K562 (cell line): ENCODE results near the gene MYH9. TPM values are rescaled to one million over a fixed set of nuclear protein-coding genes. Genes with fewer than 3 reads are reported as not detected.

Source experiments
- ATF7 ChIP-seq: fragments of 450-650 bp; IDR thresholded peaks from 2 replicates; pipeline ENCODE4 v1.7.1; 2014; ENCODE audit warnings: mild to moderate bottlenecking, moderate library complexity
- MAZ ChIP-seq, 2 experiments: fragments of 450-650 bp in 1 of 2; sonication (generic) in 1 of 2; formaldehyde crosslinking; IDR thresholded peaks in 1 of 2; conservative IDR thresholded peaks in 1 of 2; 2 replicates each; pipeline versions ENCODE4 v1.4.0 to v1.5.0; 2020; ENCODE audit warnings: mild to moderate bottlenecking in 1 of 2, missing genetic modification reagents in 1 of 2
- NKRF ChIP-seq: fragments of 450-650 bp; IDR thresholded peaks from 2 replicates; pipeline ENCODE4 v1.6.1; 2016; ENCODE audit warnings: borderline replicate concordance
- PHF8 ChIP-seq: fragments of 200-600 bp; sonication (generic); IDR thresholded peaks from 2 replicates; pipeline ENCODE4 v1.6.1; 2012; ENCODE audit warnings: mixed run types, mild to moderate bottlenecking, inconsistent platforms, low read length, moderate library complexity, borderline replicate concordance
- ZNF24 ChIP-seq: fragments of 450-650 bp; IDR thresholded peaks from 2 replicates; pipeline ENCODE4 v1.6.1; 2016
- ZNF316 ChIP-seq: fragments of 450-650 bp; IDR thresholded peaks from 2 replicates; pipeline ENCODE4 v1.6.1; 2016
- ZNF318 ChIP-seq, 2 experiments: fragments of 450-650 bp; IDR thresholded peaks; 2 replicates each; pipeline ENCODE4 v1.6.1; 2016; ENCODE audit warnings: mild to moderate bottlenecking in 2 of 2, borderline replicate concordance in 1 of 2, low read depth in 1 of 2, moderate library complexity in 1 of 2
- polyA plus RNA-seq, 8 experiments: library from polyadenylated mRNA; depleted of rRNA in 4 of 8; stranded (reverse) in 5 of 8; unstranded in 3 of 8; fragments of >200 nt; fragmentation: Nextera tagmentation in 2 of 8; fragmentation: Illumina TruSeq in 1 of 8; extraction: Ambion mirVana in 2 of 8; extraction: Trizol in 1 of 8; gene quantifications; 2 replicates each; pipeline versions ENCODE4 v1.2.1 to v1.2.3, GENCODE V29; 2011 to 2014; ENCODE audit warnings: inconsistent platforms in 1 of 8, missing spikeins in 1 of 8
- total RNA-seq, 7 experiments: library from RNA; depleted of rRNA in 6 of 7; stranded (reverse); fragments of >200 nt in 6 of 7; fragmentation: Illumina TruSeq in 2 of 7; extraction: Trizol in 2 of 7; gene quantifications; 2 replicates each; pipeline versions ENCODE4 v1.2.1 to v1.2.3, GENCODE V29; 2011 to 2021; ENCODE audit warnings: low replicate concordance in 1 of 7

MYH9 gene
- total and polyA plus RNA-seq, 9 of the 15 experiments (the other 6 are each of a cell fraction or from before 2014, with no cell fraction given): 0.71 to 111 (median 24.6) TPM

- TF ChIP-seq ZNF318 (IDR thresholded peaks at IDR 0.05; ENCODE audit: borderline replicate concordance in 1 of 2, low read depth in 1 of 2) (peak in 1 of 2 experiments; percentile 87; a peak in 2 of 4 replicates), ZNF316 (0 out of 2 replicates have a peak, but pooled peaks have one; percentile 2), NKRF (peak; percentile 46; the same call in 1 of the 2 replicates), ZNF24 (no peak), PHF8 (peak; percentile 34; the same call in 1 of the 2 replicates), ATF7 (peak; percentile 22; the same call in 1 of the 2 replicates), MAZ (CRISPR knock-in tag; conservative IDR thresholded peaks at IDR 0.05 in 1 of 2, IDR thresholded peaks at IDR 0.05 in 1 of 2) (peak in 1 of 2 experiments; percentile 45; a peak in 1 of 4 replicates)
Observed at GRCh38 chr22:36252754-36253522, 134.8 kb downstream of the MYH9 start, which contains the start of gene APOL1 (continued).
